PC-9 (cell line): ENCODE data around the gene DPYD. TPM values are rescaled to one million over a fixed set of nuclear protein-coding genes. Genes with fewer than 3 reads are reported as not detected.

Experiments used
- BruUV-seq: library from RNA; stranded (reverse); fragments of 400-500 nt; replicated peaks from 2 replicates; lab custom pipeline; 2021; lab: Mats Ljungman, UMichigan
- CTCF ChIA-PET: fragments of 300-600 bp; sonication (Branson Sonifier 250); formaldehyde crosslinking; loops from one replicate; lab custom pipeline; 2022; ENCODE audit warnings: antibody characterized with exemption; lab: Charles Lee
- POLR2A ChIA-PET: fragments of 300-600 bp; sonication (Branson Sonifier 250); formaldehyde crosslinking; loops from one replicate; lab custom pipeline; 2022; ENCODE audit warnings: antibody characterized with exemption; ENCODE audit not compliant: unreplicated experiment; lab: Charles Lee
- DNase-seq, 2 experiments: peaks; one replicate each; pipeline versions ENCODE4 v3.0.0 to v3.0.0-alpha.2; 2015 to 2022; ENCODE audit warnings: mixed read lengths in 1 of 2
- H2AFZ ChIP-seq: fragments of 200-600 bp; sonication (generic); 2 replicates; pipeline ENCODE4 v1.8.1; 2017; ENCODE audit warnings: antibody characterized with exemption
- H3F3A ChIP-seq: fragments of 200-600 bp; sonication (generic); 2 replicates; pipeline ENCODE4 v1.8.1; 2017; ENCODE audit warnings: antibody characterized with exemption, mild to moderate bottlenecking, low read depth; ENCODE audit not compliant: insufficient read depth
- H3K27ac ChIP-seq: fragments of 200-600 bp; sonication (generic); 2 replicates; pipeline ENCODE4 v1.6.1; 2016; ENCODE audit warnings: mixed run types
- H3K27me3 ChIP-seq: fragments of 200-600 bp; sonication (generic); 2 replicates; pipeline ENCODE4 v1.6.1; 2016; ENCODE audit warnings: low read depth, mixed run types; ENCODE audit not compliant: insufficient read depth
- H3K36me3 ChIP-seq: fragments of 200-600 bp; sonication (generic); 2 replicates; pipeline ENCODE4 v1.6.1; 2016; ENCODE audit warnings: low read depth, mixed run types
- H3K4me1 ChIP-seq: fragments of 200-600 bp; sonication (generic); replicated peaks from 2 replicates; pipeline ENCODE4 v1.6.1; 2016; ENCODE audit warnings: mixed run types; ENCODE audit not compliant: insufficient read depth
- H3K4me2 ChIP-seq: fragments of 200-600 bp; sonication (generic); 2 replicates; pipeline ENCODE4 v1.6.1; 2017; ENCODE audit warnings: mixed run types
- H3K4me3 ChIP-seq: fragments of 200-600 bp; sonication (generic); 2 replicates; pipeline ENCODE4 v1.6.1; 2016; ENCODE audit warnings: mixed run types
- H3K79me2 ChIP-seq: fragments of 200-600 bp; sonication (generic); 2 replicates; pipeline ENCODE4 v1.6.1; 2017; ENCODE audit warnings: low read depth, mixed run types
- H3K9me2 ChIP-seq: fragments of 200-600 bp; sonication (generic); 2 replicates; pipeline ENCODE4 v1.8.1; 2017; ENCODE audit warnings: mild to moderate bottlenecking; ENCODE audit not compliant: insufficient read depth
- H3K9me3 ChIP-seq: fragments of 200-600 bp; sonication (generic); 2 replicates; pipeline ENCODE4 v1.8.1; 2016; ENCODE audit warnings: low read depth; ENCODE audit not compliant: insufficient read depth
- H4K20me1 ChIP-seq: fragments of 200-600 bp; sonication (generic); 2 replicates; pipeline ENCODE4 v1.8.1; 2017; ENCODE audit not compliant: insufficient read depth
- CTCF ChIP-seq: fragments of 200-600 bp; sonication (generic); conservative IDR thresholded peaks from 2 replicates; pipeline ENCODE4 v1.6.1; 2017; ENCODE audit warnings: mixed run types, antibody characterized with exemption, mild to moderate bottlenecking, moderate library complexity
- EZH2 ChIP-seq: fragments of 200-600 bp; sonication (generic); IDR thresholded peaks from 2 replicates; pipeline ENCODE4 v1.8.0; 2017; ENCODE audit warnings: antibody characterized with exemption, low read depth
- intact Hi-C: fragments of 100-400 bp; cut with micrococcal nuclease; formaldehyde crosslinking; loops from one replicate; pipeline ENCODE4 v1.10.0; 2022; ENCODE audit not compliant: unreplicated experiment
- total RNA-seq: library from RNA; stranded (reverse); gene quantifications from 2 replicates; pipeline ENCODE4 v1.2.3, GENCODE V29; 2021

Gene DPYD
- total RNA-seq, 1 experiment from 2014 or later = 24.1 TPM

GRCh38 chr1:97603776-97604175 is 317.1 kb downstream of the DPYD start:
- no peaks in the 10 kb centered on the region for H3K79me2 ChIP-seq
- no peak overlapping the region for H3K27ac ChIP-seq
- CTCF ChIA-PET = no interaction called here
- H3K9me2 ChIP-seq = peaks cover 9% of the 10 kb centered on the region; the same call in 1 of the 2 replicates
- H4K20me1 ChIP-seq = no peaks in the 10 kb centered on the region
- H3K27me3 ChIP-seq = no peaks in the 10 kb centered on the region
- H3K4me3 ChIP-seq = no peak overlapping the region
- no peak for TF ChIP-seq EZH2
- TF ChIP-seq CTCF = no peak
- no TSS peak for BruUV-seq
- H2AFZ ChIP-seq = peak overlapping the region; percentile 59
- H3K36me3 ChIP-seq = no peaks in the 10 kb centered on the region
- H3K4me2 ChIP-seq = peak overlapping the region; percentile 14
- H3K4me1 ChIP-seq = no peaks in the 10 kb centered on the region
- intact Hi-C loops = no loop called here
- H3F3A ChIP-seq = no peaks in the 10 kb centered on the region
- POLR2A ChIA-PET = no interaction called here
- no peaks in the 10 kb centered on the region; the same call in 1 of the 2 replicates for H3K9me3 ChIP-seq
- DNase-seq = no peak

GRCh38 chr1:97603218-97603617 is 317.6 kb downstream of the DPYD start:
- POLR2A ChIA-PET = no interaction called here
- Histone ChIP-seq H3F3A (no peaks in the 10 kb centered on the region), H3K4me1 (no peaks in the 10 kb centered on the region), H3K9me2 (peaks cover 7% of the 10 kb centered on the region; the same call in 1 of the 2 replicates), H3K27ac (no peak overlapping the region), H3K27me3 (no peaks in the 10 kb centered on the region), H4K20me1 (no peaks in the 10 kb centered on the region), H3K9me3 (no peaks in the 10 kb centered on the region; the same call in 1 of the 2 replicates), H2AFZ (peak overlapping the region; percentile 59), H3K4me2 (no peak overlapping the region), H3K36me3 (no peaks in the 10 kb centered on the region), H3K79me2 (no peaks in the 10 kb centered on the region), H3K4me3 (no peak overlapping the region)
- no TSS peak for BruUV-seq
- no peak for TF ChIP-seq EZH2
- TF ChIP-seq CTCF = no peak
- CTCF ChIA-PET = no interaction called here
- DNase-seq = no peak
- intact Hi-C loops = no loop called here

- Histone ChIP-seq H3K9me2 (peaks cover 4% of the 10 kb centered on the region; the same call in 1 of the 2 replicates), H3K79me2 (no peaks in the 10 kb centered on the region), H2AFZ (no peak overlapping the region), H3F3A (no peaks in the 10 kb centered on the region), H3K27me3 (no peaks in the 10 kb centered on the region), H3K4me3 (no peak overlapping the region), H3K4me2 (no peak overlapping the region), H3K36me3 (no peaks in the 10 kb centered on the region), H3K27ac (no peak overlapping the region), H3K4me1 (no peaks in the 10 kb centered on the region), H3K9me3 (no peaks in the 10 kb centered on the region; the same call in 1 of the 2 replicates), H4K20me1 (no peaks in the 10 kb centered on the region)
- no peak for DNase-seq
- BruUV-seq = no TSS peak
- ChIA-PET POLR2A (no interaction called here), CTCF (no interaction called here)
- intact Hi-C loops = no loop called here
- TF ChIP-seq CTCF = no peak
- TF ChIP-seq EZH2 = no peak
Measured at GRCh38 chr1:97599447-97599846, 321.4 kb downstream of the DPYD start.
